C4-2B (cell line): Measurements from ENCODE around the gene LAMA2.

Source experiments
- ZFX ChIP-seq: fragments of 450-650 bp; IDR thresholded peaks from 2 replicates; pipeline ENCODE4 v1.6.1; 2017
- TF ChIP-seq, protein P1 (sequence below): fragments of 450-650 bp; conservative IDR thresholded peaks from 2 replicates; pipeline ENCODE4 v1.5.1; 2017; ENCODE audit warnings: mild to moderate bottlenecking

DNA sequence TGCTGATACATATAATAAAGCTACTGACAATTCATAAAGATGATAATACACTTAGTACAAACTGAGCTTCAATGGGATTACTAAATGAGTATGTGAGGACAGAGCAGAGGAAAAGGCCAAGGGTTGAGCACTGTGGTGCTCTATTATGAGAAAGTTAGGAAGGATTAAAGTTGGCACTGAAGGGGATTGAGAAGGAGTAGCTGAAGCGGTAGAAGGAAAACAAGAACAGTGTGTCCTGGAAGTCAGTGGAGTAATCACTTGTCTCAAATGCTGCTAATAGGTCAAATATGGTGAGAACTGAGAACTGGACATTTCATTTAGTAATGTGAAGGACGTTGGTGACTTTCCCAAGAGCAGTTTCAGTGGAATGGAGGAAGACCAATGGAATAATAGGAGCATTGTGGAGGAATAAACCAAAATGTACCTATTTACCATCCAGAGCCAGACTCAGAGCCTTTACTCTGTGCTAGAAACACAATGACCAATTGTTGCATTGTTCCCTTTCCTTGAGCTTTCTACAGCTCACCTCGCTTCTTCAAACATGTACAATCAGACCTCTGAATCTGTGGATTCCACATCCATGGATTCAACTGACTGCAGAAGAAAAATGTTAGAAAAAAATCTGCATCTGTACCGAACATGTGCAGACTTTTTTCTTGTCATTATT, 255.9 kb downstream of the LAMA2 start:
- TF ChIP-seq, protein P1, sequence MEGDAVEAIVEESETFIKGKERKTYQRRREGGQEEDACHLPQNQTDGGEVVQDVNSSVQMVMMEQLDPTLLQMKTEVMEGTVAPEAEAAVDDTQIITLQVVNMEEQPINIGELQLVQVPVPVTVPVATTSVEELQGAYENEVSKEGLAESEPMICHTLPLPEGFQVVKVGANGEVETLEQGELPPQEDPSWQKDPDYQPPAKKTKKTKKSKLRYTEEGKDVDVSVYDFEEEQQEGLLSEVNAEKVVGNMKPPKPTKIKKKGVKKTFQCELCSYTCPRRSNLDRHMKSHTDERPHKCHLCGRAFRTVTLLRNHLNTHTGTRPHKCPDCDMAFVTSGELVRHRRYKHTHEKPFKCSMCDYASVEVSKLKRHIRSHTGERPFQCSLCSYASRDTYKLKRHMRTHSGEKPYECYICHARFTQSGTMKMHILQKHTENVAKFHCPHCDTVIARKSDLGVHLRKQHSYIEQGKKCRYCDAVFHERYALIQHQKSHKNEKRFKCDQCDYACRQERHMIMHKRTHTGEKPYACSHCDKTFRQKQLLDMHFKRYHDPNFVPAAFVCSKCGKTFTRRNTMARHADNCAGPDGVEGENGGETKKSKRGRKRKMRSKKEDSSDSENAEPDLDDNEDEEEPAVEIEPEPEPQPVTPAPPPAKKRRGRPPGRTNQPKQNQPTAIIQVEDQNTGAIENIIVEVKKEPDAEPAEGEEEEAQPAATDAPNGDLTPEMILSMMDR, result no peak
- no peak for TF ChIP-seq ZFX
